NCI-H774 (cell line): ENCODE data around the gene ITPRIPL1.
A peak's percentile ranks its signal among the peaks of the same experiment; 100 is the strongest.
"Not testable (repeated sequence)": the region's sequence is repeated elsewhere in the genome, so short reads cannot be mapped to it uniquely, and the experiment has no call there.

Experiments used
- DNase-seq: peaks from one replicate; lab custom pipeline; 2025; lab: John Stamatoyannopoulos, UW

The ITPRIPL1 gene

GRCh38 chr2:96325041-96325883 lies at the start of gene ITPRIPL1:
ITPRIPL1 (plus strand) TSS chr2:96325317; CDS start chr2:96325840, 523 bp downstream.
- no peak for DNase-seq

GRCh38 chr2:96276787-96277499 lies 48.2 kb upstream of the ITPRIPL1 start:
- DNase-seq: no peak

GRCh38 chr2:96287273-96287856 lies 37.8 kb upstream of the ITPRIPL1 start:
- DNase-seq: no peak

- DNase-seq: no peak
Measured at GRCh38 chr2:96291751-96292150, 33.4 kb upstream of the ITPRIPL1 start.

- DNase-seq: not testable (repeated sequence)
Measured at GRCh38 chr2:96294271-96294670, 30.8 kb upstream of the ITPRIPL1 start.

- no peak for DNase-seq
Measured at GRCh38 chr2:96296925-96297324, 28.2 kb upstream of the ITPRIPL1 start.

- DNase-seq: no peak
Measured at GRCh38 chr2:96301865-96302264, 23.3 kb upstream of the ITPRIPL1 start.

GRCh38 chr2:96304606-96305005 lies 20.5 kb upstream of the ITPRIPL1 start:
- no peak for DNase-seq

- DNase-seq: peak; percentile 81
Measured at GRCh38 chr2:96305091-96305978, 19.8 kb upstream of the ITPRIPL1 start, which contains the start of gene SNRNP200. SNRNP200 (minus strand) TSS chr2:96305546; CDS start chr2:96305437, 109 bp downstream.

- no peak for DNase-seq
Measured at GRCh38 chr2:96305979-96306308, 19.2 kb upstream of the ITPRIPL1 start.

GRCh38 chr2:96306370-96306769 lies 18.7 kb upstream of the ITPRIPL1 start:
- no peak for DNase-seq

GRCh38 chr2:96308248-96308647 lies 16.9 kb upstream of the ITPRIPL1 start:
- no peak for DNase-seq

GRCh38 chr2:96315005-96315399 lies 10.1 kb upstream of the ITPRIPL1 start:
- DNase-seq: no peak

- DNase-seq: no peak
Measured at GRCh38 chr2:96315400-96316071, 9.6 kb upstream of the ITPRIPL1 start.

- no peak for DNase-seq
Measured at GRCh38 chr2:96316999-96317398, 8.1 kb upstream of the ITPRIPL1 start.

GRCh38 chr2:96317584-96317997 lies 7.5 kb upstream of the ITPRIPL1 start:
- DNase-seq: no peak

GRCh38 chr2:96318723-96319122 lies 6.4 kb upstream of the ITPRIPL1 start:
- no peak for DNase-seq

- no peak for DNase-seq
Measured at GRCh38 chr2:96319396-96319795, 5.7 kb upstream of the ITPRIPL1 start.

GRCh38 chr2:96320326-96320725 lies 4.8 kb upstream of the ITPRIPL1 start:
- DNase-seq: no peak

GRCh38 chr2:96320728-96321622 lies 4.1 kb upstream of the ITPRIPL1 start:
- DNase-seq: no peak
